Ascending aorta (tissue), 2 donors: ENCODE measurements around the gene GLIPR1. TPM values are rescaled to one million over a fixed set of nuclear protein-coding genes. Genes with fewer than 3 reads are reported as not detected.
"Not testable (repeated sequence)": the region's sequence is repeated elsewhere in the genome, so short reads cannot be mapped to it uniquely, and the experiment has no call there.

Experiments
- DNase-seq, 2 donors: peaks; one replicate each; pipeline ENCODE4 v3.0.0-alpha.2; 2019; ENCODE audit warnings: low spot score in 2 of 2
- H3K27ac ChIP-seq, 2 donors: fragments of 200-600 bp; sonication (generic); one replicate each; pipeline ENCODE4 v1.5.1; 2016 to 2017; ENCODE audit warnings: mild to moderate bottlenecking in 1 of 2
- H3K27me3 ChIP-seq: fragments of 200-600 bp; sonication (generic); one replicate; pipeline ENCODE4 v1.5.1; 2017
- H3K36me3 ChIP-seq, 2 donors: fragments of 200-600 bp; sonication (generic); one replicate each; pipeline ENCODE4 v1.5.1; 2016
- H3K4me1 ChIP-seq, 2 donors: fragments of 200-600 bp; sonication (generic); one replicate each; pipeline ENCODE4 v1.5.1; 2016 to 2017; ENCODE audit warnings: mild to moderate bottlenecking in 1 of 2
- H3K4me3 ChIP-seq, 2 donors: fragments of 200-600 bp; sonication (generic); one replicate each; pipeline ENCODE4 v1.5.1; 2016 to 2017; ENCODE audit warnings: mild to moderate bottlenecking in 1 of 2
- H3K9me3 ChIP-seq, 2 donors: fragments of 200-600 bp; sonication (generic); one replicate each; pipeline ENCODE4 v1.5.1; 2016
- CTCF ChIP-seq, 3 experiments: fragments of 200-600 bp in 2 of 3; fragments of 450-650 bp in 1 of 3; sonication (generic) in 2 of 3; IDR thresholded peaks; one replicate each; pipeline ENCODE4 v1.5.1; 2016 to 2019; ENCODE audit warnings: antibody characterized with exemption in 3 of 3, mild to moderate bottlenecking in 1 of 3, moderate library complexity in 1 of 3
- intact Hi-C: fragments of 100-400 bp; cut with DNase I; formaldehyde crosslinking; loops from one replicate; pipeline ENCODE4 v1.15.1; 2023
- total RNA-seq: library from RNA; depleted of rRNA; stranded (reverse); fragments of >200 nt; gene quantifications from one replicate; pipeline ENCODE4 v1.1.0, GENCODE V29; 2016

The GLIPR1 gene
- total RNA-seq, 1 donor from 2014 or later = 43.9 TPM

GRCh38 chr12:75439930-75440329 is 40.6 kb upstream of the GLIPR1 start:
- TF ChIP-seq CTCF (IDR thresholded peaks at IDR 0.05) = no peak
- H3K4me1 ChIP-seq = no peaks in the 10 kb centered on the region
- H3K4me3 ChIP-seq = no peak overlapping the region
- H3K27me3 ChIP-seq = no peaks in the 10 kb centered on the region
- no peak overlapping the region for H3K27ac ChIP-seq
- DNase-seq = no peak
- intact Hi-C loops = no loop called here
- H3K9me3 ChIP-seq = peaks cover 4 to 22% of the 10 kb centered on the region in 2 donors
- no peaks in the 10 kb centered on the region for H3K36me3 ChIP-seq

GRCh38 chr12:75441687-75442449 is 38.7 kb upstream of the GLIPR1 start:
- H3K4me3 ChIP-seq, intact Hi-C loops: not testable (repeated sequence)

GRCh38 chr12:75442454-75442853 is 38.1 kb upstream of the GLIPR1 start:
- intact Hi-C loops, DNase-seq, H3K9me3 ChIP-seq: not testable (repeated sequence)

More at GRCh38 chr12:75441687-75442449, 38.7 kb upstream of the GLIPR1 start:
- not testable (repeated sequence) for H3K9me3 ChIP-seq, H3K27me3 ChIP-seq, H3K36me3 ChIP-seq, H3K4me1 ChIP-seq, DNase-seq, H3K27ac ChIP-seq

GRCh38 chr12:75443709-75444108 is 36.8 kb upstream of the GLIPR1 start:
- intact Hi-C loops = no loop called here
- DNase-seq = no peak
- TF ChIP-seq CTCF (IDR thresholded peaks at IDR 0.05) = no peak
- H3K27me3 ChIP-seq = no peaks in the 10 kb centered on the region
- H3K9me3 ChIP-seq = no peaks in the 10 kb centered on the region
- no peaks in the 10 kb centered on the region for H3K36me3 ChIP-seq
- no peaks in the 10 kb centered on the region for H3K4me1 ChIP-seq
- H3K27ac ChIP-seq = no peak overlapping the region
- H3K4me3 ChIP-seq = no peak overlapping the region

More at GRCh38 chr12:75442454-75442853, 38.1 kb upstream of the GLIPR1 start:
- not testable (repeated sequence) for H3K36me3 ChIP-seq, H3K27me3 ChIP-seq, H3K27ac ChIP-seq, H3K4me1 ChIP-seq, H3K4me3 ChIP-seq

- H3K4me3 ChIP-seq = no peak overlapping the region
- no peak overlapping the region for H3K27ac ChIP-seq
- TF ChIP-seq CTCF (IDR thresholded peaks at IDR 0.05) = no peak
- no peaks in the 10 kb centered on the region for H3K36me3 ChIP-seq
- no peaks in the 10 kb centered on the region for H3K9me3 ChIP-seq
- H3K27me3 ChIP-seq = no peaks in the 10 kb centered on the region
- no peak for DNase-seq
- H3K4me1 ChIP-seq = no peaks in the 10 kb centered on the region
- intact Hi-C loops = no loop called here
Observed at GRCh38 chr12:75444429-75445136, 36.0 kb upstream of the GLIPR1 start.

GRCh38 chr12:75445137-75445507 is 35.4 kb upstream of the GLIPR1 start:
- H3K4me3 ChIP-seq, intact Hi-C loops, DNase-seq, H3K9me3 ChIP-seq, H3K4me1 ChIP-seq, H3K27me3 ChIP-seq, H3K36me3 ChIP-seq, H3K27ac ChIP-seq: not testable (repeated sequence)

- no peak overlapping the region for H3K27ac ChIP-seq
- DNase-seq = no peak
Observed at GRCh38 chr12:75446857-75447256, 33.7 kb upstream of the GLIPR1 start.

More at GRCh38 chr12:75446857-75447256, 33.7 kb upstream of the GLIPR1 start:
- TF ChIP-seq CTCF (IDR thresholded peaks at IDR 0.05) = no peak
- Histone ChIP-seq H3K4me1 (no peaks in the 10 kb centered on the region), H3K4me3 (no peak overlapping the region), H3K36me3 (no peaks in the 10 kb centered on the region), H3K27me3 (no peaks in the 10 kb centered on the region), H3K9me3 (no peaks in the 10 kb centered on the region)
- intact Hi-C loops = no loop called here
